Osteoblast (primary cell): Measurements from ENCODE around the gene PTGES. TPM values are rescaled to one million over a fixed set of nuclear protein-coding genes. Genes with fewer than 3 reads are reported as not detected.

Experiments used
- DNase-seq: peaks from one replicate; pipeline ENCODE4 v3.0.0; 2011; ENCODE audit warnings: low spot score, mixed read lengths; ENCODE audit not compliant: insufficient read length; ENCODE audit errors: missing footprints
- H2AFZ ChIP-seq: 2 replicates; pipeline ENCODE4 v1.6.0; 2011; ENCODE audit warnings: mild to moderate bottlenecking, low read length
- H3K27ac ChIP-seq: 2 replicates; pipeline ENCODE4 v1.5.1; 2011; ENCODE audit warnings: mild to moderate bottlenecking, low read depth, low read length, moderate library complexity
- H3K27me3 ChIP-seq: 2 replicates; pipeline ENCODE4 v1.6.0; 2012; ENCODE audit warnings: mild to moderate bottlenecking, control low read depth, inconsistent platforms, low read length, moderate library complexity; ENCODE audit not compliant: insufficient read depth
- H3K36me3 ChIP-seq: 2 replicates; pipeline ENCODE4 v1.5.1; 2011; ENCODE audit warnings: mild to moderate bottlenecking, low read length, control low read depth, moderate library complexity; ENCODE audit not compliant: insufficient read depth
- H3K4me1 ChIP-seq: 2 replicates; pipeline ENCODE4 v1.5.1; 2011; ENCODE audit warnings: mild to moderate bottlenecking, low read length, control low read depth, moderate library complexity; ENCODE audit not compliant: insufficient read depth
- H3K4me2 ChIP-seq: 2 replicates; pipeline ENCODE4 v1.6.0; 2011; ENCODE audit warnings: mild to moderate bottlenecking, low read length; ENCODE audit not compliant: insufficient read depth
- H3K4me3 ChIP-seq: fragments of 200-600 bp; sonication (generic); 3 replicates; pipeline ENCODE4 v1.5.1; 2012; ENCODE audit warnings: mild to moderate bottlenecking, low read length, inconsistent platforms; ENCODE audit not compliant: insufficient read depth
- H3K79me2 ChIP-seq: 2 replicates; pipeline ENCODE4 v1.6.0; 2012; ENCODE audit warnings: mild to moderate bottlenecking, low read length, control low read depth, inconsistent platforms; ENCODE audit not compliant: insufficient read depth
- H3K9me3 ChIP-seq: 2 replicates; pipeline ENCODE4 v1.5.1; 2011; ENCODE audit warnings: low read depth, low read length, control low read depth
- H4K20me1 ChIP-seq: 2 replicates; pipeline ENCODE4 v1.6.0; 2012; ENCODE audit warnings: mild to moderate bottlenecking, low read length, control low read depth; ENCODE audit not compliant: insufficient read depth
- total RNA-seq: library from RNA; depleted of rRNA; stranded (reverse); fragments of >200 nt; gene quantifications from 2 replicates; pipeline ENCODE4 v1.2.3, GENCODE V29; 2012
- TF ChIP-seq, protein P1 (sequence below): IDR thresholded peaks from 2 replicates; pipeline ENCODE4 v1.5.1; 2011; ENCODE audit warnings: mild to moderate bottlenecking, low read depth, low read length, moderate library complexity; ENCODE audit errors: extremely low read depth

The PTGES gene
- total RNA-seq, 1 donor, result 70.9 TPM

DNA sequence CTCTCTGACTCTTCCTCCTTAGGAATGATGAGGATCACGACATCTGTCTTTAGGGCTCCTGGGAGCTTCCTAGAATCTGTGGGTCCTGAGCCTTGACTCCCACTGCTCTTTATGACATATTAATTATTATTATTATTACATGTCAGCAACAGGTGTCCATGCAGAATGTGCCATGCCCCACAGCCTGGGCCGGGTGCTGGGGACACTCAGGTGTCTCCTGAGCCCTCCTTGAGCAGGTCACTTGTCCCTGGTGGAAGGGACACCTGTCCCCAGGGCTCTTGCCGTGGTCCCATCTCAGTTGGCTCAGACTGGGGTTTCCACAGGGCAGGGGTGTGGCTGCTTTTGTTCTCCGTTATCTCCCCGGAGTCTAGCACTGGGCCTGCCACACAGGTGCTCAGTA, 34.2 kb downstream of the PTGES start:
- Histone ChIP-seq H3K27me3 (no peaks in the 10 kb centered on the region), H3K4me2 (no peak overlapping the region), H3K4me3 (no peak overlapping the region), H3K79me2 (no peaks in the 10 kb centered on the region), H3K9me3 (no peaks in the 10 kb centered on the region), H4K20me1 (no peaks in the 10 kb centered on the region), H3K36me3 (peaks cover 6% of the 10 kb centered on the region), H3K27ac (no peak overlapping the region), H2AFZ (no peak overlapping the region), H3K4me1 (peaks cover 25% of the 10 kb centered on the region)
- TF ChIP-seq, protein P1, sequence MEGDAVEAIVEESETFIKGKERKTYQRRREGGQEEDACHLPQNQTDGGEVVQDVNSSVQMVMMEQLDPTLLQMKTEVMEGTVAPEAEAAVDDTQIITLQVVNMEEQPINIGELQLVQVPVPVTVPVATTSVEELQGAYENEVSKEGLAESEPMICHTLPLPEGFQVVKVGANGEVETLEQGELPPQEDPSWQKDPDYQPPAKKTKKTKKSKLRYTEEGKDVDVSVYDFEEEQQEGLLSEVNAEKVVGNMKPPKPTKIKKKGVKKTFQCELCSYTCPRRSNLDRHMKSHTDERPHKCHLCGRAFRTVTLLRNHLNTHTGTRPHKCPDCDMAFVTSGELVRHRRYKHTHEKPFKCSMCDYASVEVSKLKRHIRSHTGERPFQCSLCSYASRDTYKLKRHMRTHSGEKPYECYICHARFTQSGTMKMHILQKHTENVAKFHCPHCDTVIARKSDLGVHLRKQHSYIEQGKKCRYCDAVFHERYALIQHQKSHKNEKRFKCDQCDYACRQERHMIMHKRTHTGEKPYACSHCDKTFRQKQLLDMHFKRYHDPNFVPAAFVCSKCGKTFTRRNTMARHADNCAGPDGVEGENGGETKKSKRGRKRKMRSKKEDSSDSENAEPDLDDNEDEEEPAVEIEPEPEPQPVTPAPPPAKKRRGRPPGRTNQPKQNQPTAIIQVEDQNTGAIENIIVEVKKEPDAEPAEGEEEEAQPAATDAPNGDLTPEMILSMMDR, result no peak
- peak; percentile 76 for DNase-seq

DNA sequence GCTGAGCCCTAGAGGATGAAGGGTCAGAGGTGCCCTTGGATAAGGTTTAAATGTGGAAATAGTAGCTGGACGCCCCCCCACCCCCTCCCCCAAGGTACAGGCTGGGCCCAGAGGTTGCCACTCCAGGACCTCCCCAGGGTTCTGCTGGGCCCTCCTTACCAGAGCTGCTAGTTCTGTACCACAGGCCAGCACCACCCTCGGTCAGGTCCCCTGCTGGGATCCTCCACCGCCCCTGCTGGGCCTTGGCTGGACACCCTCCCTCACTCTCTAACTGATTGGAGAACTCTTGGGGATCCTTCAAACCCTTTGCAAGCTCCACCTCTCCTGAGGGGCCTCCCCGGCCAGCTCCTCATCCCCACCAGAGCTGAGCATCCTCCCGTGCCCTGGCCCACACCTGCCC, 34.9 kb downstream of the PTGES start:
- TF ChIP-seq, protein P1, result no peak
- peak; percentile 46 for DNase-seq
- no peaks in the 10 kb centered on the region for H4K20me1 ChIP-seq
- no peaks in the 10 kb centered on the region for H3K9me3 ChIP-seq
- no peaks in the 10 kb centered on the region for H3K27me3 ChIP-seq
- no peak overlapping the region for H3K4me3 ChIP-seq
- H3K27ac ChIP-seq, result no peak overlapping the region
- no peaks in the 10 kb centered on the region for H3K79me2 ChIP-seq
- peaks cover 6% of the 10 kb centered on the region for H3K36me3 ChIP-seq
- H3K4me2 ChIP-seq, result no peak overlapping the region
- H3K4me1 ChIP-seq, result peaks cover 28% of the 10 kb centered on the region
- H2AFZ ChIP-seq, result no peak overlapping the region

DNA sequence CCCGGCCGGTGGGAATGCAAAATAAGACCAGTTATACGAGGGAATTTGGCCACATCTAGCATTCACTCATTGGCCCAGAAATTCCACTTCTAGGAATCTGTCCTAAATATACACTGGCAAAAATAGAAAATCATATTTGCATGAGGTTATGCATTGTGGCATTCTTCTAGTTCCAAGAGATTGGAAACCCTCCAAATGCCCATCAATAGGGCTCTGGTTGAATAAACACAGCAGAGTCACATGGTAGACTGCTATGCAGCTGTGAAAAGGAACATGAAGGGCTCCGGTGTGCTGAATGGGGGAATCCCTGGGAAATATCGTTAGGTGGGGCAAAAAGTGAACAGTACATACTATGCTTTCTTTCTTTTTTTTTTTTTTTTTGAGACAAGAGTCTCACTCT, 36.8 kb downstream of the PTGES start:
- TF ChIP-seq, protein P1, result no peak
- Histone ChIP-seq H4K20me1 (no peaks in the 10 kb centered on the region), H3K79me2 (no peaks in the 10 kb centered on the region), H2AFZ (no peak overlapping the region), H3K4me2 (no peak overlapping the region), H3K27ac (peak overlapping the region; percentile 84), H3K4me1 (peaks cover 47% of the 10 kb centered on the region), H3K27me3 (no peaks in the 10 kb centered on the region), H3K4me3 (no peak overlapping the region), H3K9me3 (no peaks in the 10 kb centered on the region), H3K36me3 (peaks cover 6% of the 10 kb centered on the region)
- DNase-seq, result peak; percentile 94

DNA sequence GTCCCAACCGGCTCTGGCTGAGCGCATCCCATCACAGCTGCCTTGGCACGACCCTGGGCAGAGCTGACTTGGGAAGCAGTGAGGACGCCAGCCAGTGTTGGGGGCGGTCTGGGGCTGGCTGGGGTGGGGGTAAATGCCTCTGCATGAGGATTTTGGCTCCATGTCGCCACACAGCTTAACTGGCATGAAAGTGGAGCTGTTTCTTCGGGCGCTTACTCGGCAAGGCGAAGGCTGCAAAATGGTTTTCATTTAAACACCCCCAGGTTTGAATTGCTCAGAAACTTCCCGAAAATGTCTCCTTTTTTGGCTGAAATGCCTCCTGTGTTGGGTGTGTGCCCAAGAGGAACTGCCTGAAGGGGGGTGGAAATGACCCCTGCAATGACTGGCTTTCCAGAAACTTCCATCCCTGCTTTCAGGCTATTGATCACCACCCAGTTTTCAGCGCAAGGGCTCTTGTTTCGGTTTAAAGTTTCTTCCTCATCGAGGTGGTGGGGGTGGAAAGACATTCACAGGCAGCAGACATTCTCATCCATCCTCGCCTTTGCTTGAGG, 38.3 kb downstream of the PTGES start:
- no peaks in the 10 kb centered on the region for H3K27me3 ChIP-seq
- peak; percentile 81 for DNase-seq
- H3K4me2 ChIP-seq, result peak overlapping the region; percentile 70
- peak overlapping the region; percentile 44 for H3K4me3 ChIP-seq
- no peaks in the 10 kb centered on the region for H3K9me3 ChIP-seq
- peaks cover 2% of the 10 kb centered on the region for H3K79me2 ChIP-seq
- H4K20me1 ChIP-seq, result no peaks in the 10 kb centered on the region
- TF ChIP-seq, protein P1, result no peak
- H2AFZ ChIP-seq, result peak overlapping the region; percentile 58
- no peaks in the 10 kb centered on the region for H3K36me3 ChIP-seq
- H3K27ac ChIP-seq, result peak overlapping the region; percentile 84
- peaks cover 52% of the 10 kb centered on the region for H3K4me1 ChIP-seq
